IMR-90 (cell line): ENCODE results near the gene FCRLB. TPM values are rescaled to one million over a fixed set of nuclear protein-coding genes. Genes with fewer than 3 reads are reported as not detected.
A peak's percentile ranks its signal among the peaks of the same experiment; 100 is the strongest.

Experiments
- ATAC-seq: fragments of 200-7000 bp; cut with Tn5 transposase; 2 replicates; pipeline ENCODE4 v1.9.1; 2020; ENCODE audit warnings: low read depth, mild to moderate bottlenecking, moderate library complexity
- BruUV-seq: library from RNA; stranded (reverse); fragments of 400-500 nt; replicated peaks from 2 replicates; lab custom pipeline; 2021; lab: Mats Ljungman, UMichigan
- CTCF ChIA-PET: fragments of 300-600 bp; formaldehyde crosslinking; extraction: SDS; loops from one replicate; lab custom pipeline; 2021; ENCODE audit warnings: antibody characterized with exemption; lab: Yijun Ruan, JAX
- POLR2A ChIA-PET: fragments of 300-600 bp; sonication (Branson Sonifier 250); formaldehyde crosslinking; loops from one replicate; lab custom pipeline; 2022; ENCODE audit warnings: antibody characterized with exemption; ENCODE audit not compliant: unreplicated experiment; lab: Charles Lee
- DNase-seq: peaks from one replicate; pipeline ENCODE4 v3.0.0; 2013
- H2AFZ ChIP-seq: replicated peaks from 2 replicates; pipeline ENCODE3; 2013; ENCODE audit warnings: low read length, mild to moderate bottlenecking; ENCODE audit not compliant: poor library complexity
- H2AK5ac ChIP-seq: 2 replicates; pipeline ENCODE4 v1.6.1; 2013; ENCODE audit warnings: low read depth, low read length, inconsistent platforms
- H2AK9ac ChIP-seq: replicated peaks from 2 replicates; pipeline ENCODE3; 2013; ENCODE audit warnings: mild to moderate bottlenecking, low read depth, low read length, moderate library complexity; ENCODE audit not compliant: poor library complexity
- H2BK120ac ChIP-seq: 2 replicates; pipeline ENCODE4 v1.6.1; 2013; ENCODE audit warnings: low read depth, low read length, inconsistent platforms
- H2BK15ac ChIP-seq: 3 replicates; pipeline ENCODE4 v1.6.1; 2013; ENCODE audit warnings: low read depth, low read length, inconsistent platforms
- H2BK20ac ChIP-seq: 2 replicates; pipeline ENCODE4 v1.6.1; 2013; ENCODE audit warnings: low read depth, mild to moderate bottlenecking, inconsistent platforms, low read length, moderate library complexity
- H2BK5ac ChIP-seq: 2 replicates; pipeline ENCODE4 v1.6.1; 2013; ENCODE audit warnings: mild to moderate bottlenecking, low read depth, low read length, inconsistent platforms; ENCODE audit not compliant: poor library complexity, severe bottlenecking
- H3K14ac ChIP-seq: replicated peaks from 2 replicates; pipeline ENCODE4 v1.6.1; 2013; ENCODE audit warnings: low read depth, low read length, inconsistent platforms
- H3K18ac ChIP-seq: 2 replicates; pipeline ENCODE4 v1.6.1; 2013; ENCODE audit warnings: low read depth, low read length, control low read depth
- H3K23ac ChIP-seq: 2 replicates; pipeline ENCODE4 v1.6.1; 2013; ENCODE audit warnings: low read depth, low read length, inconsistent platforms
- H3K27ac ChIP-seq: 2 replicates; pipeline ENCODE4 v1.5.1; 2013; ENCODE audit warnings: mild to moderate bottlenecking, control low read depth, low read length; ENCODE audit not compliant: insufficient read depth
- H3K27me3 ChIP-seq: 2 replicates; pipeline ENCODE4 v1.6.1; 2013; ENCODE audit warnings: low read length; ENCODE audit not compliant: control insufficient read depth, insufficient read depth
- H3K36me3 ChIP-seq: 2 replicates; pipeline ENCODE4 v1.6.1; 2013; ENCODE audit warnings: low read length, mixed read lengths; ENCODE audit not compliant: control insufficient read depth, insufficient read depth
- H3K4ac ChIP-seq: 2 replicates; pipeline ENCODE4 v1.6.1; 2013; ENCODE audit warnings: low read depth, low read length, inconsistent platforms
- H3K4me1 ChIP-seq: 2 replicates; pipeline ENCODE4 v1.6.1; 2013; ENCODE audit warnings: low read length, mixed read lengths; ENCODE audit not compliant: control insufficient read depth, insufficient read depth
- H3K4me2 ChIP-seq: 2 replicates; pipeline ENCODE4 v1.6.1; 2013; ENCODE audit warnings: low read depth, mild to moderate bottlenecking, control low read depth, low read length, moderate library complexity
- H3K4me3 ChIP-seq: 2 replicates; pipeline ENCODE4 v1.5.1; 2013; ENCODE audit warnings: low read depth, mild to moderate bottlenecking, control low read depth, low read length, moderate library complexity; ENCODE audit not compliant: insufficient read depth
- H3K56ac ChIP-seq: 2 replicates; pipeline ENCODE4 v1.6.1; 2013; ENCODE audit warnings: low read length, inconsistent platforms; ENCODE audit not compliant: insufficient read depth; ENCODE audit errors: extremely low read depth
- H3K79me1 ChIP-seq, 2 experiments: 2 replicates each; pipeline ENCODE4 v1.6.1; 2013; ENCODE audit warnings: low read length in 2 of 2, inconsistent platforms in 1 of 2, low read depth in 1 of 2
- H3K9ac ChIP-seq: 2 replicates; pipeline ENCODE4 v1.6.1; 2013; ENCODE audit warnings: low read depth, low read length, control low read depth
- H3K9me1 ChIP-seq: 2 replicates; pipeline ENCODE4 v1.6.1; 2013; ENCODE audit warnings: low read length, inconsistent platforms; ENCODE audit not compliant: insufficient read depth
- H3K9me3 ChIP-seq: 2 replicates; pipeline ENCODE4 v1.6.1; 2013; ENCODE audit warnings: low read length; ENCODE audit not compliant: control insufficient read depth, insufficient read depth
- H4K20me1 ChIP-seq: 2 replicates; pipeline ENCODE4 v1.6.1; 2013; ENCODE audit warnings: low read length, inconsistent platforms; ENCODE audit not compliant: insufficient read depth
- H4K5ac ChIP-seq: 2 replicates; pipeline ENCODE4 v1.6.1; 2013; ENCODE audit warnings: mild to moderate bottlenecking, low read depth, low read length, control low read depth
- H4K8ac ChIP-seq, 2 experiments: 2 replicates each; pipeline ENCODE4 v1.6.1; 2013; ENCODE audit warnings: low read depth in 2 of 2, low read length in 2 of 2, control low read depth in 1 of 2, inconsistent platforms in 1 of 2
- H4K91ac ChIP-seq: 2 replicates; pipeline ENCODE4 v1.6.1; 2013; ENCODE audit warnings: low read depth, low read length, inconsistent platforms; ENCODE audit not compliant: insufficient read depth
- CEBPB ChIP-seq: IDR thresholded peaks from 2 replicates; pipeline ENCODE4 v1.6.1; 2012; ENCODE audit warnings: low read depth, low read length, improper control_type of control experiment
- FOS ChIP-seq: fragments of 150-350 bp; IDR thresholded peaks from 2 replicates; pipeline ENCODE4 v1.6.1; 2016; ENCODE audit warnings: low read depth, low read length
- NFE2L2 ChIP-seq: fragments of 150-350 bp; IDR thresholded peaks from 2 replicates; pipeline ENCODE4 v1.6.1; 2016; ENCODE audit warnings: low read depth, mild to moderate bottlenecking, low read length
- USF2 ChIP-seq: fragments of 150-350 bp; IDR thresholded peaks from 2 replicates; pipeline ENCODE4 v1.6.1; 2017; ENCODE audit warnings: mild to moderate bottlenecking, antibody characterized with exemption, low read length, low read depth
- WGBS, 2 experiments: methylation state at CpG; one replicate each; pipeline versions ENCODE4 v1.1.5 to v1.1.7; 2013; ENCODE audit warnings: missing lambda C conversion rate in 2 of 2; ENCODE audit not compliant: insufficient read length in 1 of 2; ENCODE audit errors: extremely low coverage in 2 of 2; 5-methylcytosine and 5-hydroxymethylcytosine counted together
- dilution Hi-C: fragments of 300-500 bp; cut with HindIII; formaldehyde crosslinking; loops from one replicate; pipeline ENCODE4 v1.14.3; 2018; ENCODE audit warnings: low sequenced_read_pairs; ENCODE audit not compliant: unreplicated experiment
- in situ Hi-C: fragments of 300-500 bp; cut with MboI; formaldehyde crosslinking; loops from 3 replicates; pipeline ENCODE4 v1.14.3; 2019; ENCODE audit warnings: low sequenced_read_pairs, inconsistent platforms, mixed read lengths
- intact Hi-C: fragments of 100-400 bp; cut with micrococcal nuclease; formaldehyde crosslinking; loops from 2 replicates; pipeline ENCODE4 v1.10.0; 2022
- polyA plus RNA-seq, 3 experiments: library from polyadenylated mRNA; depleted of rRNA; stranded (reverse); fragments of >200 nt; gene quantifications; 2 replicates each; pipeline ENCODE4 v1.2.3, GENCODE V29; 2012; ENCODE audit warnings: low replicate concordance in 1 of 3
- total RNA-seq: library from RNA; depleted of rRNA; stranded (reverse); fragments of >200 nt; gene quantifications from 2 replicates; pipeline ENCODE4 v1.2.3, GENCODE V29; 2012

FCRLB gene
- total and polyA plus RNA-seq, 2 of the 4 experiments (the other 2 are of a cell fraction): 0.90 to 2.2 TPM

GRCh38 chr1:161733526-161733925 lies 12.2 kb downstream of the FCRLB start:
- peaks cover 5% of the 10 kb centered on the region for H3K9me1 ChIP-seq
- BruUV-seq: no TSS peak
- TF ChIP-seq NFE2L2 (no peak), FOS (peak; percentile 67; the same call in 1 of the 2 replicates), CEBPB (peak; percentile 96), USF2 (no peak)
- H3K56ac ChIP-seq: no peak overlapping the region
- no peak overlapping the region; the same call in 1 of the 2 replicates for H3K4ac ChIP-seq
- H2BK20ac ChIP-seq: no peak overlapping the region; the same call in 1 of the 2 replicates
- peak overlapping the region; percentile 18; the same call in 1 of the 2 replicates for H3K4me2 ChIP-seq
- no peaks in the 10 kb centered on the region for H3K9me3 ChIP-seq
- no peak overlapping the region for H3K23ac ChIP-seq
- H2BK120ac ChIP-seq: peak overlapping the region; percentile 78; the same call in 1 of the 2 replicates
- ATAC-seq: peak; percentile 82
- no peak overlapping the region for H3K27ac ChIP-seq
- no peak overlapping the region for H3K9ac ChIP-seq
- H4K5ac ChIP-seq: no peak overlapping the region
- no CpG with 5 or more reads among the region's 1 CpG for WGBS, 2 experiments
- DNase-seq: peak; percentile 93
- POLR2A ChIA-PET: no interaction called here
- H2AK5ac ChIP-seq: no peak overlapping the region
- CTCF ChIA-PET: interaction anchor here (1.1 kb wide), 1 partner anchor 16 kb away, joined by 3 read pairs; the partner anchor contains the start of gene DUSP12
- intact Hi-C loops: loop anchor here (10.0 kb wide), 1 partner anchor 169 kb away; no protein-coding TSS in a partner anchor
- H3K4me3 ChIP-seq: no peak overlapping the region
- no peaks in the 10 kb centered on the region for H3K36me3 ChIP-seq
- no peak overlapping the region for H3K18ac ChIP-seq
- H4K8ac ChIP-seq: no peak overlapping the region
- peaks cover 7% of the 10 kb centered on the region for H3K4me1 ChIP-seq
- no peak overlapping the region for H2BK15ac ChIP-seq
- H3K27me3 ChIP-seq: no peaks in the 10 kb centered on the region
- dilution Hi-C loops: no loop called here
- H3K14ac ChIP-seq: no peak overlapping the region
- in situ Hi-C loops: loop anchor here (10.0 to 25.0 kb wide), 2 partner anchors 96 to 189 kb away; partner anchors contain the start of genes FCGR3A and FCGR3B
- no peak overlapping the region for H2AFZ ChIP-seq
- no peak overlapping the region for H4K91ac ChIP-seq
- H4K20me1 ChIP-seq: no peaks in the 10 kb centered on the region
- H2AK9ac ChIP-seq: no peak overlapping the region
- H3K79me1 ChIP-seq: no peaks in the 10 kb centered on the region
- H2BK5ac ChIP-seq: peak overlapping the region; percentile 72
